GM12801 (cell line): ENCODE results near the gene POLRMT.

ENCODE experiments used
- TF ChIP-seq, protein P1 (sequence below): IDR thresholded peaks from one replicate; pipeline ENCODE4 v1.5.1; 2011; ENCODE audit warnings: control low read depth; ENCODE audit not compliant: insufficient read length; ENCODE audit errors: extremely low read depth

Gene POLRMT

GRCh38 chr19:634975-635652 lies 1.8 kb upstream of the POLRMT start:
- TF ChIP-seq, protein P1, sequence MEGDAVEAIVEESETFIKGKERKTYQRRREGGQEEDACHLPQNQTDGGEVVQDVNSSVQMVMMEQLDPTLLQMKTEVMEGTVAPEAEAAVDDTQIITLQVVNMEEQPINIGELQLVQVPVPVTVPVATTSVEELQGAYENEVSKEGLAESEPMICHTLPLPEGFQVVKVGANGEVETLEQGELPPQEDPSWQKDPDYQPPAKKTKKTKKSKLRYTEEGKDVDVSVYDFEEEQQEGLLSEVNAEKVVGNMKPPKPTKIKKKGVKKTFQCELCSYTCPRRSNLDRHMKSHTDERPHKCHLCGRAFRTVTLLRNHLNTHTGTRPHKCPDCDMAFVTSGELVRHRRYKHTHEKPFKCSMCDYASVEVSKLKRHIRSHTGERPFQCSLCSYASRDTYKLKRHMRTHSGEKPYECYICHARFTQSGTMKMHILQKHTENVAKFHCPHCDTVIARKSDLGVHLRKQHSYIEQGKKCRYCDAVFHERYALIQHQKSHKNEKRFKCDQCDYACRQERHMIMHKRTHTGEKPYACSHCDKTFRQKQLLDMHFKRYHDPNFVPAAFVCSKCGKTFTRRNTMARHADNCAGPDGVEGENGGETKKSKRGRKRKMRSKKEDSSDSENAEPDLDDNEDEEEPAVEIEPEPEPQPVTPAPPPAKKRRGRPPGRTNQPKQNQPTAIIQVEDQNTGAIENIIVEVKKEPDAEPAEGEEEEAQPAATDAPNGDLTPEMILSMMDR, result no peak

DNA sequence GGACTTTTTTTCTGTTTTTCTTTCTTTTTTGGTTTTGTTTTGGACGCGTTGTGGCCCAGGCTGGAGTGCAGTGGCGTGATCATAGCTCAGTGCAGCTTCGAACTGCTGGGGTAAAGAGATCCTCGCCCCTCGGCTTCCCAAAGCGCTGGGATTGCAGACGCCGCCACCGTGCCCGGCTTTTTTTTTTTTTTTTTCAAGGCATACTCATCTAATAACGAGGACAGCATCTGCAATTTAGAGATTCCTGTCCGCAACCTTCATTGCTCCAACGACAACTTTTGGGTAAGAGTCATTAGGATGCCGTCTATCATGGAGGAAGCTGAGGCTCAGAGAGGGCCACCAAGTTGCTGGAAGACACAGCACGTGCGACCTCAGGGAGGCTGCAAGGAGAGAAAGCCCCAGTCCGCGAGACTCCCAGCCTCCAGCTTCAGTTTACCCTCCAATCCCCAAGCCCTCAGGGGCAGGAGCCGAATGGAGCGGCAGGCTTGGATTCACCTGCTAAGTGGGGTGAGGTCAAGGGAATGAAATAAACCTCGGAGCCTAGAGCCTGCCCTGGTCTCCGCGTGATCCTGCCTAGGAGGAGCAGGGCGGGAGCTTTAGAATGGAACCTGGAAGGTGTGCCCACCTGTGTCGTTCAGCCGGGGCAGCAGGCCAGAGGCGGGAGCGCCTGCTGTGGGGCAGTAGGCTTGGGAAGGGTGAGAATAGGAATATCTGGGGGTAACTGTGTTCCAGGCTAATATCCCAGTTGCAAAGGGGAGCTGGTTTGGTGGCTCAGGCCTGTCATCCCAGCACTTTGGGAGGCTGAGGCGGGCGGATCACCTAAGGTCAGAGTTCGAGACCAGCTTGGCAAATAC lies 676 bp upstream of the POLRMT start:
- TF ChIP-seq, protein P1, result no peak

DNA sequence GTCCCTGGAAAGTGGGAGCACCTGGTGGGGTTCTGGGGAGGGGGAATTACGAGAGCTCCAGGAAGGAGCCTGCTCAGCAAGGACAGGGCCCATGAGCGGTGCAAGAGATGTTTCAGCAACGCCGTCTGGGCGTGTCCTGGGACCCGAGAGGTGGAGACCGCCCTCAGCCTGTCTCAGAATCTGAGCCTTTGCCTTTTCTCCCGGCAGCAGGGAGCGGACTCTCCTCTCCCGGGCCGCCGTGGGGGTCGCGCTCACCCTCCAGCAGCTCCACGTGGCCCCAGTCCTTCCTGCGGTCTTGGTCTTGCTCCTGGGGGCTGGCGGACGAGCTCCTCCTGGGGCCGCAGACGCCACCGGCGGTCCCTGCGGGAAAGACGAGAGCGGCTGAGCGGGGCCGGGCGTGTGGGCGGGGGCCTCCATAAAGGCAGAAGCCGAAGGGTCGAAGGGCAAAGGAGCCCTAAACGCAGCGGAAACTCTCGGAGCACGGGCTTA lies 714 bp downstream of the POLRMT start:
- TF ChIP-seq, protein P1, result no peak

DNA sequence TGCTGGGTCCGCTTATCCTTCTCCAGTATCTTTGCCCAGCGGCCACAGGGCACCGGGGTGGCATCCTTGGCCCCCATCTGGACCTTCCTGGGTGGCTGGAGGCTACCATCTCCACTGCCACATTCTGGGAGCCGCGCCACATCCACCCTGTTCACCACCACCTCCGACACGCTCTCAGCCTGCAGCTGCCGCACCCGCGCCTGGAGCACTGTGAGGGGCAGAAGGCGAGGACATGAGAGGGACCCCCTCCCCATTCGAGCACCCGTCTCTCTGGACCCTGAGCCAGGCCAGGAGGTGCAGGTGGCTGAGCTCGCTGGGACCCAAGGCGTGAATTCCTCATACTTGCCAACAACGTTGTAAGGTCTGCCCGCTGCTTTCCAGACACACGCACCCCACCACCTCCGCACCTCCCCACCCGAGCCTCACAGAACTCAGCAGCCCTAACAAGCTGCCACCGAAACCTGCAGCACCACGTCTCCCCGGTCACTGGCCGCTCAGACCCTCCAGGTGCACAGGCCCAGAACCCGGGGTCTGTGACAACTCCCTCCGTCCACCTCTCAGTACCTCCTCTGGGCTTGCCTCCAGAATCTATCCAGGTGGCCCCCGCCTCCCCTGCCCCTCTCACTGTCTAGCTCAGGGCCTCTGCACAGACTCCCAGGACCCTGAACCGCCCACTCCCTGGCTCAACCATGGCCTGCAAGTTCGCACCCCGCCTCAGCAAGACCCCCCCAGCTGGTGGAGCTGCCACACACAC lies 3.2 kb downstream of the POLRMT start:
- TF ChIP-seq, protein P1, result no peak

DNA sequence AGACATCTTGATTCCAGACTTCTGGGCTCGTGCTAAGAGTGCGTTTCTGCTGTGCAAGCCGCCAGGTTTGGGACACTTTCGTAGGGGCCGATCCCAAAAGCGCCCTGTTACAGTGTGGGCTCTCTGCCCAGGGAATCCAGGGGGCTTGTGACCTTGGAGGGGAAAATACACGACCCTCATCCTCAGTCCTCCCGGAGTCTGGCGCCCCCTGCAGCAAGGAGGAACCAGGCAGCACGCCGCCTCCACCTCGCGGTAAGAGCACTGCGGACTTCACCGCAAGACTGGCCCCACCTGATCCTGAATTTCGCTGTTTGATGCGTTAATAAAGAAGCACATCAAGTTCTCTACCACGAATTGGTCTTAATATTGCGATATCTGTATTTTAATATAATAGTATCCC lies 5.2 kb downstream of the POLRMT start:
- TF ChIP-seq, protein P1, result no peak

- TF ChIP-seq, protein P1, result no peak
Measured at GRCh38 chr19:625257-625656, 8.1 kb downstream of the POLRMT start.
